B cell (primary cell): ENCODE results near the gene GPER1. TPM values are rescaled to one million over a fixed set of nuclear protein-coding genes. Genes with fewer than 3 reads are reported as not detected.
A peak's percentile ranks its signal among the peaks of the same experiment; 100 is the strongest.

Source experiments
- ATAC-seq: fragments of 200-7000 bp; cut with Tn5 transposase; one replicate; pipeline ENCODE4 v1.10.0; 2021; ENCODE audit warnings: low read depth, mild to moderate bottlenecking, moderate number of reproducible peaks, moderate library complexity
- CTCF ChIA-PET: fragments of 350-600 bp; sonication (Branson Sonifier 250); formaldehyde crosslinking; loops from one replicate; lab custom pipeline; 2021; ENCODE audit warnings: antibody characterized with exemption, inconsistent platforms; lab: Charles Lee
- POLR2A ChIA-PET: fragments of 350-600 bp; sonication (Branson Sonifier 250); formaldehyde crosslinking; loops from one replicate; lab custom pipeline; 2021; ENCODE audit warnings: antibody characterized with exemption; lab: Charles Lee
- DNase-seq: peaks from one replicate; pipeline ENCODE4 v3.0.0; 2013
- H2AFZ ChIP-seq: 2 replicates; pipeline ENCODE4 v1.6.1; 2012; ENCODE audit warnings: mild to moderate bottlenecking, low read depth, low read length; ENCODE audit not compliant: insufficient read depth, poor library complexity, severe bottlenecking
- H3K27ac ChIP-seq, 2 donors: 1 replicate in 1 of 2; 2 replicates in 1 of 2; pipeline ENCODE4 v1.5.1; 2012 to 2013; ENCODE audit warnings: low read length in 2 of 2, mild to moderate bottlenecking in 2 of 2, moderate library complexity in 1 of 2
- H3K27me3 ChIP-seq, 4 experiments: fragments of 200-600 bp in 1 of 4; sonication (generic) in 1 of 4; replicated peaks in 1 of 4; 1 replicate in 2 of 4; 2 replicates in 2 of 4; pipeline versions ENCODE4 v1.6.1 to v1.7.0; 2013 to 2016; ENCODE audit warnings: low read length in 3 of 4, mild to moderate bottlenecking in 2 of 4, mixed read lengths in 1 of 4, moderate library complexity in 1 of 4; ENCODE audit not compliant: insufficient read depth in 4 of 4, control insufficient read depth in 3 of 4; ENCODE audit errors: control extremely low read depth in 1 of 4
- H3K36me3 ChIP-seq, 2 experiments: replicated peaks in 1 of 2; 1 replicate in 1 of 2; 2 replicates in 1 of 2; pipeline versions ENCODE4 v1.6.1 to v1.7.1; 2013; ENCODE audit warnings: low read length in 1 of 2; ENCODE audit not compliant: insufficient read depth in 2 of 2, control insufficient read depth in 1 of 2; ENCODE audit errors: control extremely low read depth in 1 of 2, extremely low read depth in 1 of 2
- H3K4me1 ChIP-seq, 2 donors: fragments of 200-600 bp in 1 of 2; sonication (generic) in 1 of 2; 1 replicate in 1 of 2; 2 replicates in 1 of 2; pipeline versions ENCODE4 v1.5.1 to v1.6.1; 2013 to 2017; ENCODE audit warnings: low read length in 2 of 2; ENCODE audit not compliant: control insufficient read depth in 2 of 2, insufficient read depth in 2 of 2
- H3K4me2 ChIP-seq: replicated peaks from 2 replicates; pipeline ENCODE3; 2012; ENCODE audit warnings: mild to moderate bottlenecking, low read depth, low read length; ENCODE audit not compliant: poor library complexity, severe bottlenecking
- H3K4me3 ChIP-seq, 5 experiments: fragments of 200-600 bp in 1 of 5; sonication (generic) in 1 of 5; 1 replicate in 3 of 5; 2 replicates in 2 of 5; pipeline versions ENCODE4 v1.5.1 to v1.7.0; 2011 to 2016; ENCODE audit warnings: low read length in 4 of 5, mild to moderate bottlenecking in 4 of 5, low read depth in 2 of 5, control low read depth in 1 of 5, moderate library complexity in 1 of 5; ENCODE audit not compliant: insufficient read depth in 1 of 5; ENCODE audit errors: control extremely low read depth in 1 of 5, extremely low read depth in 1 of 5
- H3K79me2 ChIP-seq: fragments of 200-600 bp; sonication (generic); one replicate; pipeline ENCODE4 v1.6.0; 2016; ENCODE audit warnings: low read length; ENCODE audit not compliant: control insufficient read depth, insufficient read depth
- H3K9ac ChIP-seq: fragments of 200-600 bp; sonication (generic); 2 replicates; pipeline ENCODE4 v1.6.1; 2017; ENCODE audit warnings: mild to moderate bottlenecking, low read length, moderate library complexity
- H3K9me3 ChIP-seq, 3 donors: one replicate each; pipeline versions ENCODE4 v1.6.1 to v1.7.1; 2013; ENCODE audit warnings: low read length in 2 of 3; ENCODE audit not compliant: control insufficient read depth in 2 of 3, insufficient read depth in 1 of 3; ENCODE audit errors: control extremely low read depth in 1 of 3
- H4K20me1 ChIP-seq: 2 replicates; pipeline ENCODE4 v1.6.0; 2012; ENCODE audit warnings: mild to moderate bottlenecking, low read length; ENCODE audit not compliant: insufficient read depth, control insufficient read depth, poor library complexity, severe bottlenecking
- H3K27ac Mint-ChIP-seq: one replicate; pipeline ENCODE4 v1.8.0; 2021; ENCODE audit warnings: mixed read lengths
- H3K27me3 Mint-ChIP-seq: one replicate; pipeline ENCODE4 v1.8.0; 2021; ENCODE audit warnings: mixed read lengths
- H3K4me1 Mint-ChIP-seq: one replicate; pipeline ENCODE4 v1.8.0; 2021; ENCODE audit warnings: mixed read lengths
- H3K4me3 Mint-ChIP-seq: one replicate; pipeline ENCODE4 v1.8.0; 2021; ENCODE audit warnings: mixed read lengths
- H3K9me3 Mint-ChIP-seq: one replicate; pipeline ENCODE4 v1.8.0; 2022; ENCODE audit warnings: mixed read lengths; ENCODE audit not compliant: insufficient read depth
- CTCF ChIP-seq: fragments of 200-600 bp; IDR thresholded peaks from one replicate; pipeline ENCODE4 v1.8.0; 2022; ENCODE audit warnings: antibody characterized with exemption, mild to moderate bottlenecking
- EZH2 ChIP-seq: IDR thresholded peaks from 2 replicates; pipeline ENCODE4 v1.6.1; 2012; ENCODE audit warnings: borderline replicate concordance, low read depth, mild to moderate bottlenecking, moderate library complexity, low read length; ENCODE audit not compliant: insufficient read depth, poor library complexity, severe bottlenecking
- WGBS: methylation state at CpG from one replicate; pipeline ENCODE4 v1.1.5; 2013; ENCODE audit warnings: missing lambda C conversion rate; ENCODE audit not compliant: insufficient coverage; 5-methylcytosine and 5-hydroxymethylcytosine counted together
- intact Hi-C: fragments of 100-400 bp; cut with micrococcal nuclease; formaldehyde crosslinking; loops from one replicate; pipeline ENCODE4 v1.10.0; 2022
- polyA plus RNA-seq: library from polyadenylated mRNA; depleted of rRNA; stranded (reverse); fragments of >200 nt; gene quantifications from 2 replicates; pipeline ENCODE4 v1.2.3, GENCODE V29; 2012
- total RNA-seq, 2 donors: library from RNA; stranded (reverse); fragments of 120-200 nt in 1 of 2; gene quantifications; 1 replicate in 1 of 2; 2 replicates in 1 of 2; pipeline versions ENCODE4 v1.2.3 to v1.2.4, GENCODE V29; 2013 to 2022

The GPER1 gene
- total and polyA plus RNA-seq, 2 donors (not counting 1 experiment from before 2014, with no cell fraction given) = 3.2 to 21.3 TPM

- no peaks in the 10 kb centered on the region for H3K27me3 Mint-ChIP-seq
- Histone ChIP-seq H3K4me1 (peaks cover 20 to 39% of the 10 kb centered on the region in 2 donors), H3K27ac (no peak overlapping the region), H4K20me1 (no peaks in the 10 kb centered on the region), H3K79me2 (no peaks in the 10 kb centered on the region), H2AFZ (peak overlapping the region; percentile 59), H3K4me3 (peak overlapping the region in 4 of 5 experiments; percentile 27 to 53 (median 42)), H3K4me2 (peak overlapping the region; percentile 74), H3K27me3 (no peaks in the 10 kb centered on the region), H3K9ac (peak overlapping the region; percentile 48), H3K9me3 (no peaks in the 10 kb centered on the region), H3K36me3 (no peaks in the 10 kb centered on the region)
- TF ChIP-seq CTCF = no peak
- no peak for TF ChIP-seq EZH2
- ChIA-PET CTCF (interaction anchor here (0.6 to 5.1 kb wide), 12 partner anchors 12 to 94 kb away, joined by 3 to 49 read pairs (median 8); a partner anchor contains a TSS), POLR2A (no interaction called here)
- intact Hi-C loops = loop anchor here (2.0 to 5.0 kb wide), 3 partner anchors 17 to 180 kb away; no protein-coding TSS in a partner anchor
- peak overlapping the region; percentile 82 for H3K27ac Mint-ChIP-seq
- 85% methylated on average over 5 of the region's 6 CpGs for WGBS
- DNase-seq (no peak), ATAC-seq (no peak)
- peak overlapping the region; percentile 94 for H3K4me3 Mint-ChIP-seq
- no peaks in the 10 kb centered on the region for H3K9me3 Mint-ChIP-seq
- peaks cover 42% of the 10 kb centered on the region for H3K4me1 Mint-ChIP-seq
These were observed 473 bp upstream of the GPER1 start for GRCh38 chr7:1087465-1087814.

- intact Hi-C loops = no loop called here
- ChIA-PET POLR2A (no interaction called here), CTCF (interaction anchor here (1.7 kb wide), 1 partner anchor 97 kb away, joined by 5 read pairs; no protein-coding TSS in a partner anchor)
- no peak overlapping the region for H3K4me2 ChIP-seq
- WGBS = 98% methylated on average over 21 of the region's 21 CpGs
- H3K4me3 ChIP-seq = no peak overlapping the region
- no peak overlapping the region for H3K27ac ChIP-seq
- Mint-ChIP-seq H3K27ac (no peak overlapping the region), H3K4me1 (peaks cover 29% of the 10 kb centered on the region), H3K9me3 (no peaks in the 10 kb centered on the region), H3K27me3 (no peaks in the 10 kb centered on the region), H3K4me3 (no peak overlapping the region)
- H3K4me1 ChIP-seq = peaks cover 20 to 30% of the 10 kb centered on the region in 2 donors
- no peaks in the 10 kb centered on the region for H3K79me2 ChIP-seq
- no peak overlapping the region for H3K9ac ChIP-seq
- TF ChIP-seq CTCF = no peak
- no peak for TF ChIP-seq EZH2
- no peak for DNase-seq
- H3K9me3 ChIP-seq = no peaks in the 10 kb centered on the region
- ATAC-seq = no peak
- no peaks in the 10 kb centered on the region for H3K27me3 ChIP-seq
- no peak overlapping the region for H2AFZ ChIP-seq
- no peaks in the 10 kb centered on the region for H4K20me1 ChIP-seq
- H3K36me3 ChIP-seq = no peaks in the 10 kb centered on the region
These were observed 2.3 kb downstream of the GPER1 start for GRCh38 chr7:1090236-1090635.
